NT2/D1 (cell line): ENCODE measurements around the gene PPIC.

ENCODE experiments used
- DNase-seq: peaks from one replicate; pipeline ENCODE4 v3.0.0-alpha.2; 2011; ENCODE audit warnings: low read depth, low spot score
- H3K27me3 ChIP-seq: 2 replicates; pipeline ENCODE4 v1.6.0; 2011; ENCODE audit warnings: mild to moderate bottlenecking; ENCODE audit not compliant: insufficient read length, insufficient read depth
- H3K36me3 ChIP-seq: 2 replicates; pipeline ENCODE4 v1.6.1; 2011; ENCODE audit warnings: mild to moderate bottlenecking, low read length, mixed read lengths; ENCODE audit not compliant: insufficient read depth, insufficient read length
- H3K4me1 ChIP-seq: 2 replicates; pipeline ENCODE4 v1.5.1; 2011; ENCODE audit not compliant: insufficient read depth, insufficient read length
- H3K4me3 ChIP-seq: 2 replicates; pipeline ENCODE4 v1.5.1; 2011; ENCODE audit warnings: low read depth; ENCODE audit not compliant: insufficient read length
- H3K9ac ChIP-seq: 2 replicates; pipeline ENCODE4 v1.6.0; 2011; ENCODE audit warnings: low read depth; ENCODE audit not compliant: insufficient read length
- H3K9me3 ChIP-seq: 2 replicates; pipeline ENCODE4 v1.5.1; 2011; ENCODE audit warnings: mild to moderate bottlenecking, low read length; ENCODE audit not compliant: insufficient read depth
- SUZ12 ChIP-seq: IDR thresholded peaks from 2 replicates; pipeline ENCODE4 v1.6.1; 2011; ENCODE audit not compliant: insufficient read length, insufficient read depth; ENCODE audit errors: extremely low read depth
- YY1 ChIP-seq: IDR thresholded peaks from 2 replicates; pipeline ENCODE4 v1.6.1; 2011; ENCODE audit not compliant: insufficient read length, insufficient read depth
- ZNF274 ChIP-seq: IDR thresholded peaks from 2 replicates; pipeline ENCODE4 v1.6.1; 2011; ENCODE audit warnings: mild to moderate bottlenecking, low read depth, low read length

Gene PPIC

DNA sequence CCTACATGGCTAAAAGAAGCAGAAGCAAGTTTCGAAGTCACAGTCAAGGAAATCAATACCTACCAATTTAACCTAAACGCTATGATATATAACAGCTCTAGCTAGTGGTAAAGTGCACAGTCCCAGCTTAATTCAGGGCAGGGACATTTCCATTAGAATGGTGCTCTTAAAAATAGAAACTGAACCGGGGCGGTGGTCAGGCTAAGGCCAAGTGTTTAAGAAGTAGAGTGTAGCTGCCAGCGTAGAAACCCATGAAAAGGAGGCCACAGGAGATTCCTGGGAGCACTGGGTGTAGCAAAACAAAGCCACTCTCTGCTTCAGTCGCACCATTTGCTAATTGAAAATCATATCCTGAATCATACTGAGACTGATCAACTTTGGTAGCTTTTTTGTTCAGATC, 28.8 kb downstream of the PPIC start:
- no peak for TF ChIP-seq ZNF274
- no peak for TF ChIP-seq YY1
- no peak for TF ChIP-seq SUZ12
- H3K4me3 ChIP-seq: no peak overlapping the region
- H3K36me3 ChIP-seq: no peaks in the 10 kb centered on the region
- no peak overlapping the region for H3K9ac ChIP-seq
- H3K9me3 ChIP-seq: no peaks in the 10 kb centered on the region
- H3K4me1 ChIP-seq: no peaks in the 10 kb centered on the region
- no peaks in the 10 kb centered on the region for H3K27me3 ChIP-seq
- no peak for DNase-seq

DNA sequence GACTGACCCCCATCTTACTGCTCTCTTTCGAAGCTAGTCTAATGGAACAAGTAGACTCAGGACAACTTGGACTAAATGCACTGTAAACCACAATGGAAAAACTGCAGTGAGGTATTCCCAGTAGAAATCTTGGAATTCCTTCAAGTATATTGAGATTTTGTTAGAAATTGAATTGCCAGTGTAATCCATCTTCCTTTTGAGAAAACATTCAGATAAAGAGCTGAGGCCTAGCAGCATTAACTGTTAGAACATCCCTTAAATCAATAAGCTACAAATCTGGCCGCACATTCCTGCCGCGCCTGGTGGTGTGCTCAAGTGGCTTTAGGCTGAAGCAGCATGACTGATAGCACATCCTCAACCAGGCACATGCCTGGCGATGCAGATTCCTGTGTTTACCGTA, 29.3 kb downstream of the PPIC start:
- H3K27me3 ChIP-seq: no peaks in the 10 kb centered on the region
- no peaks in the 10 kb centered on the region for H3K4me1 ChIP-seq
- H3K36me3 ChIP-seq: no peaks in the 10 kb centered on the region
- TF ChIP-seq YY1: no peak
- no peak for TF ChIP-seq SUZ12
- TF ChIP-seq ZNF274: no peak
- no peak overlapping the region for H3K4me3 ChIP-seq
- H3K9me3 ChIP-seq: no peaks in the 10 kb centered on the region
- DNase-seq: no peak
- H3K9ac ChIP-seq: no peak overlapping the region

DNA sequence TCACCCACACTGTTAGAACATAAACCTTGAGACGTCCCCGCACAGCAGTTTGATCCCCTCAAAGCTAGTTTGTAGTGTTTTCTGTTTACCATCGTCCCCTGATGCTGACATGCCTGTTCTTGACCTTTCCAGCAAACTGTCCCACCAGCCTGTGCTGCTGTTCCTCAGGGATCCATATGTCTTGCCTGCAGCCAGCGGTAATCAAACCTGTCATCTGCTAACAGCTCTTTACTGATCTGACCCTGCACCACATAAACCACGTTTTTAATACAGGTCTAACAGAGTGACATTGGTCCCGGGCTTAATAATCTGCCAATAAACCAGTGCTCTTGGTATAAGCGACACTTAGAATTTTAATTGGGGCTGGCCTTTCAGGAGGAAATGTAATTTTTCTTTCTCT, 34.7 kb downstream of the PPIC start:
- DNase-seq: no peak
- Histone ChIP-seq H3K9me3 (no peaks in the 10 kb centered on the region), H3K27me3 (no peaks in the 10 kb centered on the region), H3K4me1 (no peaks in the 10 kb centered on the region), H3K9ac (no peak overlapping the region), H3K4me3 (no peak overlapping the region), H3K36me3 (no peaks in the 10 kb centered on the region)
- TF ChIP-seq SUZ12 (no peak), YY1 (no peak), ZNF274 (no peak)

DNA sequence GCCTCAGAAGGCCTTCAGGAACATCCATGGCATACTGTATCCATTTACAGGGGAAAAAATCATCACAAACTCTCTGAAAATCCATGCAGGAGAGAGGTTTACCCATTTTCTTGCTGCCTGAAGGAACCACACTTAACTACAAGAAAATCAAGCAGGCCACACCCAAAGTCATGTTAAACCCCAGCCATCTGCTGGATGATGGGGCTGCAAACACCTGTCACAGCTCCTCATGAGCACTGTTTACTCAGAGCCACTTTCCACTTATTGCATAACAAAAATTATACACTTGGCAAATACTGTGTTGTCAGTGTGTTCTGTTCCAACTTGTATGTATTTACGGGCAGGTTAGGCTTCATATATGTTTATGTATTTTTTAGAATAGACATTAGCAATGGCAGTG, 35.8 kb downstream of the PPIC start:
- H3K9ac ChIP-seq: no peak overlapping the region

DNA sequence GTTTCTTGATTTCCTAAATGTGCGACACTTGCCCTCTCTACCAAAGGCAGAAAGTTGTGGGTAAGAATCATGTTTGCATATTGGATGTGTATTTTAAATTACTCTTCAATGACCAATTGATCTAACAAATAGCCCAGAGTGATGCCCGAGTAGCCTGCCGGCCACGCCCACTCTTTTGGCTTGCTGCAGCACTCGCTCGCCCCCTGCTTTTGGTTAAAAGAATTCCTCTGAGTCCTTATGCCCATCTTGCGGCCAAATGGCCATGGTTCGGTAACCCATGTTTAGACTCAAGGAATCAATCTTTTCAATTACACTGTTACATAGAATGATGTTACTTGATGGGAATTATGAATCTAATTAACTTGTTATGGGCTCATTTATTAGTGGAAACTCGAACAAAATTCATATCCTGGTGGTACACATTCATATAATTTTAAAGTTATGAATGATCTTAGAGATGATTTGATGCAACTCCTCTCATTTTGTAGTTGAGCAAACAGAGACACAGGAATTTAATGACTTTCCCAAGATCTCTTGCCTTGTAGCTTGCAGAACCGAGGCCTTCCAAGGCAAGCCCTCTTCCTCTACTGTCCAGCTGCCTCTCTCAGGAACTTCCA, 36.5 kb downstream of the PPIC start:
- Histone ChIP-seq H3K4me1 (no peaks in the 10 kb centered on the region), H3K9ac (no peak overlapping the region), H3K4me3 (no peak overlapping the region), H3K36me3 (no peaks in the 10 kb centered on the region), H3K27me3 (no peaks in the 10 kb centered on the region), H3K9me3 (no peaks in the 10 kb centered on the region)
- DNase-seq: peak; percentile 15
- TF ChIP-seq ZNF274: no peak
- no peak for TF ChIP-seq SUZ12
- no peak for TF ChIP-seq YY1

More for the DNA sequence above, 35.8 kb downstream of the PPIC start:
- H3K36me3 ChIP-seq: no peaks in the 10 kb centered on the region
- TF ChIP-seq YY1: no peak
- no peaks in the 10 kb centered on the region for H3K27me3 ChIP-seq
- DNase-seq: no peak
- no peaks in the 10 kb centered on the region for H3K4me1 ChIP-seq
- H3K4me3 ChIP-seq: no peak overlapping the region
- H3K9me3 ChIP-seq: no peaks in the 10 kb centered on the region

DNA sequence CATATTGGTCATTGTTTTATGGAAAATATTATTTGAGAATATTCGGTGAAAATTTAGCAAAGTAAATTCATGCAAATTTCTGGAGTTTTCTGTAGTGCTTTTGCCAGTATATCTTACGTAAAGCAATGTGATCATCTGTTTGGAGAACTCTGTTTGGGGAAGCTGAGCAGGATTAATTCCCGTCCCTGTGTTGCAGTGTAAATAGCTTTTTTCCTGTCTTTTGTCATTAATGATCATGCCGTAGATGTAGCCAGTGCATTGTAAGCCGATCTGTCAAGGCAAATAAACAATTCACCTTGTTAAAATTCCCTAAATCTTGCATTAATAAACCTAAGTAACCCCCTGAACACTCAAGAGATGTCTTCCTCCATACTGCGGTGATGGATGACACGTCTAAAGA, 39.2 kb downstream of the PPIC start:
- H3K9me3 ChIP-seq: no peaks in the 10 kb centered on the region
- no peak overlapping the region for H3K4me3 ChIP-seq
- H3K4me1 ChIP-seq: no peaks in the 10 kb centered on the region
- no peak for TF ChIP-seq YY1
- no peak for TF ChIP-seq SUZ12
- no peak for TF ChIP-seq ZNF274
- H3K36me3 ChIP-seq: no peaks in the 10 kb centered on the region
- peak; percentile 20 for DNase-seq
- H3K27me3 ChIP-seq: no peaks in the 10 kb centered on the region
- H3K9ac ChIP-seq: no peak overlapping the region

DNA sequence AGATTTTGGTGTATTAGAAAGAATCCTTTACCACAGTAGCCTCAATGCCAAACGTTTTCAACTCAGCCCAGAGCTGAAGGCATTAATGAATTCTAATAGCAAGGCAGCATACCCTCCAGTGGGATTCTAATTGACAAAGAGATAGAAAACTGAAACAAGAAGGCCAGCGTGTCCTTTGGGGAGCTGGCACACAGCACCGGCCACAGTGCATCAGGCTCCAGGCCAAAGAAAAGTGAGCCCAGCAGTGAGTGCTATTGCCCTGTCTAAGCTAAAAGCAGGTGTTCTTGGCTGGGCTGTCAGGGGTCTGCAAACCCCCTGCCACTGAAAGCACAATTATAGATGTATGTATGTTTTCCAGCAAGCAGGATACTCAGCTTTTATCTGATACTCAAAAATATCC, 40.4 kb downstream of the PPIC start:
- TF ChIP-seq YY1 (no peak), ZNF274 (no peak), SUZ12 (no peak)
- Histone ChIP-seq H3K4me1 (no peaks in the 10 kb centered on the region), H3K4me3 (no peak overlapping the region), H3K9ac (no peak overlapping the region), H3K27me3 (no peaks in the 10 kb centered on the region), H3K9me3 (no peaks in the 10 kb centered on the region), H3K36me3 (no peaks in the 10 kb centered on the region)
- DNase-seq: no peak

DNA sequence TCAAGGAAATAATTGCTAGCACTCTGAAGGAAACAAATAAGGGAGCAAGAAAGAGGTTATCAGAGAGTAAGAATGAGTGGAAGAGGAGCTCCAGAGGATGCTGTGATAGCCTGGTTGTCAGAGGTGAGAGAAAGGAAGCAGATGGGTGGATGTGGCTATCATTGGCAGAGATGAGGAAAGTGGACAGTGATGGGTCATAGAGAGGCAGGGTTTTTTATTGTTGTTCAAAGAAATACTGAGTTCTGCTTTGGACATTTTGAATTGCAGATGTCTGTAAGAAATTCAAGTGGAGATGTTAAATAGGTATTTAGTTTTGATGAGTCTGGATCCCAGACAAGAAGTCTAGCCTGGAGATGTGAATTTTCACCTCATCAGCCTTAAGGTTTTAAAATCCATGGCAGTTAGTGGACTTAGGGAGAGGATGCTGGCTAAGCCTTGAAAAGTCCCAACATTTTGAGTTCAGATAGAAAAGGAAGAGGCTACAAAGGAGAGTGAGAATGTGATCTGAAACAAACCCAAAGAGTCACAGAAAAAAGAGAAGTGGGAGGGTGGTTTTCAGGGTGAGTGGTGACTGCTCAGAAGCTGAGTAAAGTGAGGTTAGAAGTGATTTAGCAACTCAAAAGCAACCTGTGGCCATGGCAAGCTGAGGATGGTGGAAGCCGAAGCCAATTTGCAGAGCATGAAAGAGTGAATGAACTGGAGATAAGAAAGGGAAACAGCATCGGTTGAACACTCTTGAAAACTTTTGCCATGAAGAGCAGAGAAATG, 50.4 kb downstream of the PPIC start:
- Histone ChIP-seq H3K9me3 (no peaks in the 10 kb centered on the region), H3K4me1 (no peaks in the 10 kb centered on the region), H3K4me3 (no peak overlapping the region), H3K36me3 (no peaks in the 10 kb centered on the region), H3K9ac (no peak overlapping the region), H3K27me3 (no peaks in the 10 kb centered on the region)
- DNase-seq: no peak
- no peak for TF ChIP-seq SUZ12
- no peak for TF ChIP-seq YY1
- TF ChIP-seq ZNF274: no peak
